Ramos (cell line): ENCODE results near the gene KIF2A.
"Not testable (repeated sequence)": the region's sequence is repeated elsewhere in the genome, so short reads cannot be mapped to it uniquely, and the experiment has no call there.

Experiments used
- in situ Hi-C: fragments of 300-500 bp; cut with MboI; formaldehyde crosslinking; loops from one replicate; pipeline ENCODE4 v1.14.3; 2022; ENCODE audit warnings: low sequenced_read_pairs; ENCODE audit not compliant: unreplicated experiment

The KIF2A gene

GRCh38 chr5:62288118-62288517 lies 17.9 kb upstream of the KIF2A start:
- in situ Hi-C loops = no loop called here

GRCh38 chr5:62289813-62290212 lies 16.2 kb upstream of the KIF2A start:
- in situ Hi-C loops = no loop called here

GRCh38 chr5:62291829-62292228 lies 14.2 kb upstream of the KIF2A start:
- in situ Hi-C loops = not testable (repeated sequence)

- in situ Hi-C loops = no loop called here
These were observed 9.0 kb upstream of the KIF2A start for GRCh38 chr5:62296998-62297397.

- in situ Hi-C loops = no loop called here
These were observed 7.9 kb upstream of the KIF2A start for GRCh38 chr5:62298118-62298517.

GRCh38 chr5:62299101-62299500 lies 6.9 kb upstream of the KIF2A start:
- in situ Hi-C loops = no loop called here

- in situ Hi-C loops = no loop called here
These were observed 6.4 kb upstream of the KIF2A start for GRCh38 chr5:62299600-62299999.

GRCh38 chr5:62305358-62305714 lies 670 bp upstream of the KIF2A start:
- in situ Hi-C loops = no loop called here

GRCh38 chr5:62306323-62306895 lies 403 bp downstream of the KIF2A start:
- in situ Hi-C loops = no loop called here

- in situ Hi-C loops = no loop called here
These were observed 1.1 kb downstream of the KIF2A start for GRCh38 chr5:62306896-62307689.

- in situ Hi-C loops = no loop called here
These were observed 2.4 kb downstream of the KIF2A start for GRCh38 chr5:62308439-62308838.

GRCh38 chr5:62309107-62309506 lies 3.1 kb downstream of the KIF2A start:
- in situ Hi-C loops = no loop called here

GRCh38 chr5:62310426-62311143 lies 4.6 kb downstream of the KIF2A start:
- in situ Hi-C loops = no loop called here

GRCh38 chr5:62312036-62312435 lies 6.0 kb downstream of the KIF2A start:
- in situ Hi-C loops = no loop called here

- in situ Hi-C loops = no loop called here
These were observed 6.7 kb downstream of the KIF2A start for GRCh38 chr5:62312674-62313073.

GRCh38 chr5:62314213-62314830 lies 8.3 kb downstream of the KIF2A start:
- in situ Hi-C loops = no loop called here

- in situ Hi-C loops = no loop called here
These were observed 9.6 kb downstream of the KIF2A start for GRCh38 chr5:62315376-62316175.

- in situ Hi-C loops = no loop called here
These were observed 10.1 kb downstream of the KIF2A start for GRCh38 chr5:62316176-62316502.

- in situ Hi-C loops = no loop called here
These were observed 11.8 kb downstream of the KIF2A start for GRCh38 chr5:62317810-62318209.

GRCh38 chr5:62322484-62322883 lies 16.5 kb downstream of the KIF2A start:
- in situ Hi-C loops = no loop called here
